ENCODE data around the gene CCDC43.
A peak's percentile ranks its signal among the peaks of the same experiment; 100 is the strongest.
"Not testable (repeated sequence)": the region's sequence is repeated elsewhere in the genome, so short reads cannot be mapped to it uniquely, and the experiment has no call there.

CCDC43 gene

DNA sequence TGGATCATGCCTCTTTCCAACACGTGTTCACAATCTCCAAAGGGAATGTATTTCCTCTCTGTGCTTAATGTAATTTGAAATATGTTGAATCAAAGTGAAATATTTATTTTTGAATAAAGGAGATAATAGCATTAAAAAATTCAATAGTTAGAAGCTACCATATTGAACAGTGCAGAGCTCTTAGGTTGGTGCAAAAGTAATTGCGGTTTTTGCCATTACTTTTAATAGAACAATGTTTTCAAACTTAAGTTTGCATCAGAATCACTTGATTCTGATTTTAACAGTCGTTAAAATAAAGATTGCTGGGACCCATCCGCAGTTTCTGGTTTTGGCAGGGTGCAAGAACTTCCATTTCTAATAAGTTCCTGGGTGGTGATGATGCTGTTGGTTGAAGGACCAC is 43.3 kb downstream of the CCDC43 start:
- CTCF ChIA-PET, result interaction anchor here (0.9 to 2.2 kb wide), 5 partner anchors 9 to 123 kb away, joined by 3 to 9 read pairs (median 3); no protein-coding TSS in a partner anchor
- TF ChIP-seq CTCF (IDR thresholded peaks at IDR 0.05; ENCODE audit: insufficient read depth, low read length, missing control alignments), result no peak

DNA sequence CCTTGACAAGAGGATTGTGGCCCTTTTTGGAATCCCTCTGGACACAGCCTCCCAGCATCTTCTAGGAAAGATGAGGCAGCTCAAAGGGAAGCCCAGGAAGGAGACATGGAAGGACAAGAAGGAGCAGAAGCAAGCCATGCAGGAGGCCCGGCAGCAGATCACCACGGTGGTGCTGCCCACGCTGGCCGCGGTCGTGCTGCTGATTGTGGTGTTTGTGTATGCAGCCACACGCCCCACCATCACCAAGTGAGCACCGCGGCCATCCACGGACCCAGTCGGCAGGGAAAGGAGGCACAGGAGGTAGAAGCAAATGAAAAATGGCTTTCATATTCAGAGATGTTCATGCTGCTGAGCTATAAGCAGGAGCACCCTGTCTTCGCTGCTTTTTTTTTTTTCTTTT is 44.2 kb downstream of the CCDC43 start:
- CTCF ChIA-PET, result interaction anchor here (0.6 to 1.9 kb wide), 2 partner anchors 19 to 501 kb away, joined by 3 to 4 read pairs; no protein-coding TSS in a partner anchor
- TF ChIP-seq CTCF (IDR thresholded peaks at IDR 0.05; ENCODE audit: insufficient read depth, low read length, missing control alignments), result no peak
- POLR2A ChIA-PET, result no interaction called here
- no peak for DNase-seq (ENCODE audit: low read depth, low spot score)
- H3K4me3 ChIP-seq (ENCODE audit: low read depth, low read length), result no peak overlapping the region

More for the DNA sequence above, 43.3 kb downstream of the CCDC43 start:
- no peak overlapping the region for H3K4me3 ChIP-seq (ENCODE audit: low read depth, low read length)
- no peak for DNase-seq (ENCODE audit: low read depth, low spot score)
- POLR2A ChIA-PET, result no interaction called here

GRCh38 chr17:44642834-44643233 is 46.7 kb downstream of the CCDC43 start:
- no peak overlapping the region for H3K4me3 ChIP-seq (ENCODE audit: low read depth, low read length)
- no peak for TF ChIP-seq CTCF (IDR thresholded peaks at IDR 0.05; ENCODE audit: insufficient read depth, low read length, missing control alignments)
- POLR2A ChIA-PET, result no interaction called here
- CTCF ChIA-PET, result interaction anchor here (1.0 to 2.5 kb wide), 3 partner anchors 29 to 111 kb away, joined by 3 to 11 read pairs (median 8); no protein-coding TSS in a partner anchor
- no peak for DNase-seq (ENCODE audit: low read depth, low spot score)

DNA sequence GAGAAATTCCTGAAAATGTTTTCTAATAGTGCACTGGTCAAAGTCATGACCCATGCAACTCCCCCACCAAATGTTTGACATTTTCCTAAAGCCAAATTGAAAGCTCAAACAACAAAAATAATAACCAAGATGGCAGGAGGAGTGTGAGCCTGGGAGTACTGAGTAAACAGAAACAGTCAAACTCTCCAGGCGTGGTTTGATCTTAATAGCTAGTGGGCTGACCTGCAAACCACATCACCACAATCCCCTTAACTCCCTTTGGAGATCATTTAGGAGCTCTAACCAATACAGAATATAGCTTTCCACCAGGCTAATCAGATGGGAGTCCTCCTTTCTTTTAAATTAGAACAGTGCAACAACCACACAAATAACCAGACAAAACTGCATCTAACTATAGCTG is 52.5 kb downstream of the CCDC43 start:
- POLR2A ChIA-PET, result interaction anchor here (1.3 kb wide), 1 partner anchor 80 kb away, joined by 7 read pairs; the partner anchor contains the start of gene FZD2
- TF ChIP-seq CTCF (IDR thresholded peaks at IDR 0.05; ENCODE audit: insufficient read depth, low read length, missing control alignments), result no peak
- DNase-seq (ENCODE audit: low read depth, low spot score), result no peak
- CTCF ChIA-PET, result interaction anchor here (0.7 to 5.8 kb wide), 32 partner anchors 9 to 728 kb away, joined by 3 to 195 read pairs (median 3); partner anchors contain the start of genes FAM171A2 and SLC25A39
- no peak overlapping the region for H3K4me3 ChIP-seq (ENCODE audit: low read depth, low read length)

DNA sequence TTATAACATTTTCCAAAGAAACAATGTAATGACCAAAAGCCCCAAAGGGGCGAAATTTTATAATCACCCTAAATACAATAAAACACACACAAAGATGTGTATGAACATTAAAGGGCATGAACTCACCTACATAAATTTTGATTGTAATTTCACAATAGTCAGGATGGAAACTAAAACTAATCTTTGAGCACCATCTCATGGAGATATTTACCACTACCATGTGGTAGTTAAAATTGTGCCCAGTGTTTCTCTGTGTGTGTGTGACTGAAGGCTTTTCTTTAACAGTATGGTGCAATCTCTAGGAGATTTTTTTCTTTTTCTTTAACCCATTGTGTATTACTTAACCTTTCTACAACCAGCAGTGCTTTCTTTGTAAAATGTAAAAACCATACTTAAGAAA is 53.0 kb downstream of the CCDC43 start:
- DNase-seq (ENCODE audit: low read depth, low spot score), result peak; percentile 23
- peak; percentile 49 for TF ChIP-seq CTCF (IDR thresholded peaks at IDR 0.05; ENCODE audit: insufficient read depth, low read length, missing control alignments)
- ChIA-PET POLR2A (interaction anchor here (1.3 kb wide), 1 partner anchor 80 kb away, joined by 7 read pairs; the partner anchor contains the start of gene FZD2), CTCF (interaction anchor here (0.7 to 12.6 kb wide), 23 partner anchors 10 to 727 kb away, joined by 3 to 309 read pairs (median 4); partner anchors contain the start of genes FAM171A2 and SLC25A39)
- no peak overlapping the region for H3K4me3 ChIP-seq (ENCODE audit: low read depth, low read length)

- DNase-seq (ENCODE audit: low read depth, low spot score); POLR2A ChIA-PET; H3K4me3 ChIP-seq (ENCODE audit: low read depth, low read length): not testable (repeated sequence)
- CTCF ChIA-PET, result interaction anchor here (1.0 to 12.6 kb wide), 10 partner anchors 11 to 264 kb away, joined by 3 to 309 read pairs (median 4); no protein-coding TSS in a partner anchor
Observed at GRCh38 chr17:44634401-44634800, 55.2 kb downstream of the CCDC43 start.

DNA sequence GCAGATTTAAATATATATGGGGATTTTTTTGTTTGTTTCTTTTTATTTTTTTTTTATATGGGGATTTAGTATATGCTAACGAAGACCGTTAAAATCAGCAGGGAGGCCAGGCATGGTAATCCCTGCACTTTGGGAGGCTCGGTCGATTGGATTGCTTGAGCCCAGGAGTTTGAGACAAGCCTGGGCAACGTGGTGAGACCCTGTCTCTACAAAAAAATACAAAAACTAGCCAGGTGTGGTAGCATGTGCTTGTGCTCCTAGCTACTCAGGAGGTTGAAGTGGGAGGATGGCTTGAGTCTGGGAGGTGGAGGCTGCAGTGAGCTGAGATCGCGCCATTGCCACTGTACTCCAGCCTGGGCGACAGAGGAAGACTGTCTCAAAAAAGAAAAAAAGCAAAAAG is 55.6 kb downstream of the CCDC43 start:
- no peak for TF ChIP-seq CTCF (IDR thresholded peaks at IDR 0.05; ENCODE audit: insufficient read depth, low read length, missing control alignments)
- POLR2A ChIA-PET, result no interaction called here
- CTCF ChIA-PET, result interaction anchor here (0.7 to 12.6 kb wide), 10 partner anchors 11 to 248 kb away, joined by 3 to 309 read pairs (median 4); no protein-coding TSS in a partner anchor
- no peak overlapping the region for H3K4me3 ChIP-seq (ENCODE audit: low read depth, low read length)
- no peak for DNase-seq (ENCODE audit: low read depth, low spot score)

All from AG04449 (cell line).